Thyroid gland (tissue), 4 donors: ENCODE data around the gene IFNL4. TPM values are rescaled to one million over a fixed set of nuclear protein-coding genes. Genes with fewer than 3 reads are reported as not detected.
"Not testable (repeated sequence)": the region's sequence is repeated elsewhere in the genome, so short reads cannot be mapped to it uniquely, and the experiment has no call there.

Experiments used
- DNase-seq, 2 donors: peaks; one replicate each; pipeline ENCODE4 v3.0.0-alpha.2; 2019
- H3K27ac ChIP-seq, 3 donors: fragments of 200-600 bp; sonication (generic); 1 replicate in 2 of 3; 2 replicates in 1 of 3; pipeline ENCODE4 v1.5.1; 2016 to 2019; ENCODE audit warnings: mild to moderate bottlenecking in 1 of 3, moderate library complexity in 1 of 3
- H3K27me3 ChIP-seq: fragments of 200-600 bp; sonication (generic); one replicate; pipeline ENCODE4 v1.5.1; 2019
- H3K36me3 ChIP-seq, 2 donors: fragments of 200-600 bp; sonication (generic); one replicate each; pipeline ENCODE4 v1.5.1; 2016 to 2019
- H3K4me1 ChIP-seq, 2 donors: fragments of 200-600 bp; sonication (generic); one replicate each; pipeline ENCODE4 v1.5.1; 2017 to 2019
- H3K4me3 ChIP-seq, 3 donors: fragments of 200-600 bp; sonication (generic); replicated peaks in 1 of 3; 1 replicate in 2 of 3; 2 replicates in 1 of 3; pipeline ENCODE4 v1.5.1; 2016; ENCODE audit warnings: mild to moderate bottlenecking in 1 of 3
- H3K9me3 ChIP-seq: fragments of 200-600 bp; sonication (generic); one replicate; pipeline ENCODE4 v1.5.1; 2017
- CTCF ChIP-seq, 6 experiments: fragments of 200-600 bp in 3 of 6; fragments of 450-650 bp in 3 of 6; sonication (generic) in 3 of 6; IDR thresholded peaks; one replicate each; pipeline ENCODE4 v1.5.1; 2016 to 2019; ENCODE audit warnings: antibody characterized with exemption in 6 of 6, mild to moderate bottlenecking in 2 of 6, inconsistent platforms in 1 of 6, moderate library complexity in 1 of 6
- POLR2A ChIP-seq, 2 donors: fragments of 450-650 bp; IDR thresholded peaks; one replicate each; pipeline ENCODE4 v1.6.1; 2017; ENCODE audit warnings: antibody characterized with exemption in 2 of 2, mild to moderate bottlenecking in 2 of 2, moderate library complexity in 1 of 2
- WGBS, 2 donors: methylation state at CpG; one replicate each; pipeline ENCODE4 v1.1.5; 2017; 5-methylcytosine and 5-hydroxymethylcytosine counted together
- intact Hi-C: fragments of 100-400 bp; cut with DNase I; formaldehyde crosslinking; loops from one replicate; pipeline ENCODE4 v1.15.1; 2023
- total RNA-seq, 4 donors: library from RNA; depleted of rRNA; stranded (reverse); fragments of >200 nt; gene quantifications; one replicate each; pipeline ENCODE4 v1.2.3, GENCODE V29; 2016

The IFNL4 gene
- total RNA-seq, 4 donors from 2014 or later: not detected

- Histone ChIP-seq H3K9me3 (no peaks in the 10 kb centered on the region), H3K4me1 (peaks cover 0 to 3% of the 10 kb centered on the region in 2 donors), H3K36me3 (no peaks in the 10 kb centered on the region), H3K27me3 (peaks cover 5% of the 10 kb centered on the region), H3K4me3 (no peak overlapping the region), H3K27ac (no peak overlapping the region)
- DNase-seq: no peak
- WGBS, 2 donors: 71 to 75% methylated on average over 9 of the region's 9 CpGs
- intact Hi-C loops: no loop called here
- no peak for TF ChIP-seq POLR2A (IDR thresholded peaks at IDR 0.05)
- TF ChIP-seq CTCF (IDR thresholded peaks at IDR 0.05): no peak
These were observed 21.6 kb upstream of the IFNL4 start for GRCh38 chr19:39270036-39270871.

- 57 to 65% methylated on average over 7 to 10 of the region's 10 CpGs for WGBS, 2 donors
- intact Hi-C loops, DNase-seq, H3K27ac ChIP-seq, H3K9me3 ChIP-seq, H3K4me3 ChIP-seq, H3K36me3 ChIP-seq: not testable (repeated sequence)
- H3K27me3 ChIP-seq: peaks cover 14% of the 10 kb centered on the region
- peaks cover 0 to 12% of the 10 kb centered on the region in 2 donors for H3K4me1 ChIP-seq
These were observed 20.7 kb upstream of the IFNL4 start for GRCh38 chr19:39269369-39269768.

- H3K36me3 ChIP-seq, H3K27ac ChIP-seq, intact Hi-C loops, H3K9me3 ChIP-seq, DNase-seq, H3K4me3 ChIP-seq: not testable (repeated sequence)
- 74 to 77% methylated on average over 3 to 8 of the region's 10 CpGs for WGBS, 2 donors
- Histone ChIP-seq H3K4me1 (peaks cover 0 to 17% of the 10 kb centered on the region in 2 donors), H3K27me3 (peaks cover 17% of the 10 kb centered on the region)
These were observed 20.0 kb upstream of the IFNL4 start for GRCh38 chr19:39268531-39269223.

- DNase-seq, H3K4me3 ChIP-seq, H3K27ac ChIP-seq, intact Hi-C loops, H3K36me3 ChIP-seq, H3K9me3 ChIP-seq: not testable (repeated sequence)
- WGBS, 2 donors: no CpG with 5 or more reads among the region's 1 CpG
- peaks cover 0 to 17% of the 10 kb centered on the region in 2 donors for H3K4me1 ChIP-seq
- H3K27me3 ChIP-seq: peaks cover 17% of the 10 kb centered on the region
These were observed 19.4 kb upstream of the IFNL4 start, which contains the start of gene IFNL2 for GRCh38 chr19:39268085-39268484. IFNL2 (plus strand) TSS chr19:39268396; CDS start chr19:39268569, 173 bp downstream.

GRCh38 chr19:39265321-39265916 lies 16.8 kb upstream of the IFNL4 start:
- H3K9me3 ChIP-seq: no peaks in the 10 kb centered on the region
- H3K27me3 ChIP-seq: peaks cover 17% of the 10 kb centered on the region
- no peaks in the 10 kb centered on the region for H3K36me3 ChIP-seq
- TF ChIP-seq CTCF (IDR thresholded peaks at IDR 0.05) (no peak), POLR2A (IDR thresholded peaks at IDR 0.05) (no peak)
- WGBS, 2 donors: 40 to 56% methylated on average over 3 to 8 of the region's 39 CpGs
- DNase-seq: no peak
- H3K27ac ChIP-seq: no peak overlapping the region
- intact Hi-C loops: no loop called here
- H3K4me1 ChIP-seq: peaks cover 0 to 17% of the 10 kb centered on the region in 2 donors
- H3K4me3 ChIP-seq: no peak overlapping the region

- WGBS, 2 donors: 6 to 9% methylated on average over 14 to 38 of the region's 102 CpGs
- no peak for TF ChIP-seq POLR2A (IDR thresholded peaks at IDR 0.05)
- no peak for TF ChIP-seq CTCF (IDR thresholded peaks at IDR 0.05)
- intact Hi-C loops: no loop called here
- Histone ChIP-seq H3K27me3 (peaks cover 17% of the 10 kb centered on the region), H3K4me3 (no peak overlapping the region), H3K27ac (no peak overlapping the region), H3K9me3 (no peaks in the 10 kb centered on the region), H3K36me3 (no peaks in the 10 kb centered on the region), H3K4me1 (peaks cover 0 to 17% of the 10 kb centered on the region in 2 donors)
- DNase-seq: no peak
These were observed 15.9 kb upstream of the IFNL4 start for GRCh38 chr19:39264306-39265290.
